SU-DHL-6 (cell line): ENCODE data around the gene ZFP36L2.

Experiments
- CTCF ChIP-seq: fragments of 200-600 bp; sonication (generic); IDR thresholded peaks from one replicate; pipeline ENCODE4 v1.5.1; 2017; ENCODE audit warnings: antibody characterized with exemption, mild to moderate bottlenecking, low read length, moderate library complexity; ENCODE audit not compliant: insufficient read depth, poor library complexity, severe bottlenecking
- EZH2phosphoT487 ChIP-seq: fragments of 200-600 bp; sonication (generic), shearing (Covaris generic); conservative IDR thresholded peaks from 2 replicates; pipeline ENCODE4 v1.6.1; 2018; ENCODE audit warnings: mild to moderate bottlenecking, antibody characterized with exemption, low read length, moderate library complexity, mixed read lengths

- TF ChIP-seq CTCF (no peak), EZH2phosphoT487 (no peak)
Observed at GRCh38 chr2:43180897-43181296, 45.5 kb downstream of the ZFP36L2 start.
